Calu3 (cell line): ENCODE measurements around the gene TENM4. TPM values are rescaled to one million over a fixed set of nuclear protein-coding genes. Genes with fewer than 3 reads are reported as not detected.

Source experiments
- BruUV-seq: library from RNA; stranded (reverse); fragments of 400-500 nt; replicated peaks from 2 replicates; lab custom pipeline; 2021; lab: Mats Ljungman, UMichigan
- CTCF ChIA-PET: fragments of 300-600 bp; sonication (Branson Sonifier 250); formaldehyde crosslinking; loops from one replicate; lab custom pipeline; 2022; ENCODE audit warnings: antibody characterized with exemption; lab: Charles Lee
- DNase-seq: peaks from one replicate; pipeline ENCODE4 v3.0.0; 2022
- H3K27ac Mint-ChIP-seq: one replicate; pipeline ENCODE4 v1.8.0; 2022; ENCODE audit warnings: mixed read lengths; ENCODE audit not compliant: unreplicated experiment
- H3K27me3 Mint-ChIP-seq: one replicate; pipeline ENCODE4 v1.8.0; 2022; ENCODE audit warnings: mixed read lengths; ENCODE audit not compliant: unreplicated experiment
- H3K36me3 Mint-ChIP-seq: one replicate; pipeline ENCODE4 v1.8.0; 2022; ENCODE audit warnings: mild to moderate bottlenecking, moderate library complexity, mixed read lengths; ENCODE audit not compliant: insufficient read depth, unreplicated experiment
- H3K4me1 Mint-ChIP-seq: one replicate; pipeline ENCODE4 v1.8.0; 2022; ENCODE audit warnings: mild to moderate bottlenecking, low read depth, mixed read lengths; ENCODE audit not compliant: unreplicated experiment
- H3K4me3 Mint-ChIP-seq: one replicate; pipeline ENCODE4 v1.8.0; 2022; ENCODE audit warnings: mild to moderate bottlenecking, low read depth, moderate library complexity, mixed read lengths; ENCODE audit not compliant: unreplicated experiment
- H3K9me3 Mint-ChIP-seq: one replicate; pipeline ENCODE4 v1.8.0; 2022; ENCODE audit warnings: low read depth, mixed read lengths; ENCODE audit not compliant: unreplicated experiment
- intact Hi-C: fragments of 100-400 bp; cut with micrococcal nuclease; formaldehyde crosslinking; loops from one replicate; pipeline ENCODE4 v1.10.0; 2022; ENCODE audit not compliant: unreplicated experiment
- total RNA-seq: library from RNA; stranded (reverse); gene quantifications from 2 replicates; pipeline ENCODE4 v1.2.3, GENCODE V29; 2022
- TF ChIP-seq, protein P1 (sequence below): fragments of 200-600 bp; IDR thresholded peaks from one replicate; pipeline ENCODE4 v1.8.0; 2022; ENCODE audit warnings: antibody characterized with exemption; ENCODE audit not compliant: unreplicated experiment

The TENM4 gene
- total RNA-seq, 1 experiment from 2014 or later: not detected

DNA sequence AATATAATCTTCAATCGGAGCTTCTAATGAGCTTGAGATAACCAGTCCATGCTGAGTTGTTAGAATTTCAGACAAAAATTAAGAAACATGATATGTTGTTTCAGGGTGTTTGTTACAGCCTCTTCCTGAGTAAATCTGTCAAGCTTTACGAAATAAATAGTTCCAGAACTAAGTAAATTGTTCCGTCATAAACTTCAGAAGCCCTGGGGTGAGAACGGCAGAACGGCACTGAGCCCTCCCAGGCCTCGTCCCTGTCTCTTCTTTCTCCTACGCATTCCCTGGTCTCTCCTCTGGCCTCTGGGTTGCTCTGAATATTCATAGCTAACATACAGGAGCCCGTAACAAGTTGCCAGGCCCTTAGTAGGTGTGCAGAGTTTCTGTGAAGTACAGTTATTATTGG lies 475.4 kb downstream of the TENM4 start:
- Mint-ChIP-seq H3K9me3 (no peaks in the 10 kb centered on the region), H3K36me3 (no peaks in the 10 kb centered on the region), H3K27me3 (peaks cover 51% of the 10 kb centered on the region), H3K4me3 (no peak overlapping the region), H3K4me1 (peaks cover 8% of the 10 kb centered on the region), H3K27ac (no peak overlapping the region)
- intact Hi-C loops: no loop called here
- no peak for DNase-seq
- BruUV-seq: no TSS peak
- TF ChIP-seq, protein P1, sequence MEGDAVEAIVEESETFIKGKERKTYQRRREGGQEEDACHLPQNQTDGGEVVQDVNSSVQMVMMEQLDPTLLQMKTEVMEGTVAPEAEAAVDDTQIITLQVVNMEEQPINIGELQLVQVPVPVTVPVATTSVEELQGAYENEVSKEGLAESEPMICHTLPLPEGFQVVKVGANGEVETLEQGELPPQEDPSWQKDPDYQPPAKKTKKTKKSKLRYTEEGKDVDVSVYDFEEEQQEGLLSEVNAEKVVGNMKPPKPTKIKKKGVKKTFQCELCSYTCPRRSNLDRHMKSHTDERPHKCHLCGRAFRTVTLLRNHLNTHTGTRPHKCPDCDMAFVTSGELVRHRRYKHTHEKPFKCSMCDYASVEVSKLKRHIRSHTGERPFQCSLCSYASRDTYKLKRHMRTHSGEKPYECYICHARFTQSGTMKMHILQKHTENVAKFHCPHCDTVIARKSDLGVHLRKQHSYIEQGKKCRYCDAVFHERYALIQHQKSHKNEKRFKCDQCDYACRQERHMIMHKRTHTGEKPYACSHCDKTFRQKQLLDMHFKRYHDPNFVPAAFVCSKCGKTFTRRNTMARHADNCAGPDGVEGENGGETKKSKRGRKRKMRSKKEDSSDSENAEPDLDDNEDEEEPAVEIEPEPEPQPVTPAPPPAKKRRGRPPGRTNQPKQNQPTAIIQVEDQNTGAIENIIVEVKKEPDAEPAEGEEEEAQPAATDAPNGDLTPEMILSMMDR: no peak
- CTCF ChIA-PET: no interaction called here

DNA sequence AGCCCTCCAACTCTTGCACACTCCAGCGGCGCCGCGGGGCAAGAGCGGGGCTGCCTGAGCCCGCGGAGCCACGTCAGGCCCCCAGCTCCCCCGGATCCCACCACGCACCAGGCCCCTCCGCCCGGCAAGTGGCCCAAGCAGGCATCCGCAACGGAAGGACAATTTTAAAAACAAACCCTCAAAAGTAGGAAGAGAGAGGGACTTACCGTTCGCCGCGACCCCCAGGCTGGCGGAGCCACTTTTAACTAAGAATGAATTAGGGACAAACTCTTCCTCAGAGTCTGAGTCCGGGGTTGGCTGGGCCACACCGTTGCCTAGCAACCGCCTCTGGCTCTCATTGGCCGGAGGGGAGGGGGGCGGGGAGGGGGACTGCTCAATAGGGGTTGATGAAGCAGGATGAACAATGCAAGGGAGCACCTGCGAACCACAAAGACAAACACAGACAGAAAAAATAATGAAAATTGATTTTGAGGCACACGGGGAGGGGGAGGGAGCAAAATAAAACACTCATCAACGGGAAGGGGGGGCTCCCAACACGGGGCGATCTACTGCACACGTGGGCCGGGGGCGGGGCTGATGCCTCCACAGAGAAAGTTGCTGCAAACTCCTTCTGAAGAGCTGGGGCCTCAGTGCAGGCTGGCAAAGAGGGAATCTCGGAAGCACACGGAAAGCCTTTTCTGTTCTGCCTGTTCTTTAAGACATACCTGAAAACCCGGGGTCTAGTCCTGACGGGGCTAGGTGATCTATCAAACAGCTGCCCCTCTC lies 478.7 kb downstream of the TENM4 start:
- CTCF ChIA-PET: interaction anchor here (1.7 kb wide), 1 partner anchor 317 kb away, joined by 8 read pairs; no protein-coding TSS in a partner anchor
- Mint-ChIP-seq H3K27ac (no peak overlapping the region), H3K4me1 (peaks cover 8% of the 10 kb centered on the region), H3K36me3 (no peaks in the 10 kb centered on the region), H3K4me3 (no peak overlapping the region), H3K27me3 (peaks cover 25% of the 10 kb centered on the region), H3K9me3 (no peaks in the 10 kb centered on the region)
- no TSS peak for BruUV-seq
- DNase-seq: no peak
- TF ChIP-seq, protein P1: no peak
- intact Hi-C loops: loop anchor here (1.0 to 5.0 kb wide), 4 partner anchors 130 to 316 kb away; no protein-coding TSS in a partner anchor

DNA sequence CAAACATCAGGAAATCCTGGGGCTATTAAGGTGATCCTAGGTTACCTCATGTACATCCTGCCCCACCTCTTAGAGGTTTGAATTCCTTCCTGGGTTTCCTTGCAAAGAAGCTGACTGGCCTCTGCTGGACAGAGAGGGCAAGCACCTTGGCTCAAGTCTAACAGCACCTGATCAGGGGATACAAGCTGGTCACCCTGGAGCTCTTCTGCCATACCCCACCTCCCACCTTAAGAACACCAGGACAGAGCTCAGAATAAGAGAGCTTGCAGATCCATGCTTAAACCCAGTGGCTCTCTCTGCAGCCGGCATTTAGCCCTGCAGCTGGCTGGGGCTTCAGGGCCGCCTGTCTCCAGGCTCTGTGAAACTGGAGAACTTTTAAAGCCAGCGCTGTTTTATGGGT lies 479.6 kb downstream of the TENM4 start:
- H3K4me1 Mint-ChIP-seq: peaks cover 8% of the 10 kb centered on the region
- no peak overlapping the region for H3K4me3 Mint-ChIP-seq
- CTCF ChIA-PET: interaction anchor here (0.7 to 2.3 kb wide), 7 partner anchors 14 to 316 kb away, joined by 3 to 51 read pairs (median 9); no protein-coding TSS in a partner anchor
- H3K9me3 Mint-ChIP-seq: no peaks in the 10 kb centered on the region
- peak; percentile 62 for DNase-seq
- no peaks in the 10 kb centered on the region for H3K36me3 Mint-ChIP-seq
- BruUV-seq: no TSS peak
- H3K27ac Mint-ChIP-seq: no peak overlapping the region
- TF ChIP-seq, protein P1: peak; percentile 63
- intact Hi-C loops: loop anchor here (1.0 to 5.0 kb wide), 4 partner anchors 129 to 315 kb away; no protein-coding TSS in a partner anchor
- peaks cover 17% of the 10 kb centered on the region for H3K27me3 Mint-ChIP-seq

DNA sequence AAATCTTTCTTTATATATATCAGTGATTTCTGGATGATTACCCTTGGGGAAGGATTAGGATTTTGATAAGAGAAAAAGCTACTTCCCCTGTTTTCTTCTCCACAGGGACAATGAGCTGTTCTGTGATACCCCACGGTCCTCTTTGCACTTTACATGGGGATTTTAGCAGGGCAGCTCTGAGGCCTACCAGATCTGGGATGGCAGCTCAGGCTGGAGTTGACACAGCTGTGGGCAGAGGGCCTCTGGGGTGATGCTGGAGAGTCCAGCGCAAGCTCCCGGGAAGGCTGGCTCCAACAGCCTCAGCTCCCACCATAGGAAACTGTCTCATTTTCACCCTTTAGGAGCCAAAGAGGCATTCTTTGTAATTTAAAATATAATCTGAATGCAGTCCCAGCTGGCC lies 482.4 kb downstream of the TENM4 start:
- H3K9me3 Mint-ChIP-seq: no peaks in the 10 kb centered on the region
- intact Hi-C loops: no loop called here
- no peak for DNase-seq

More for the DNA sequence above, 482.4 kb downstream of the TENM4 start:
- TF ChIP-seq, protein P1: no peak
- no peak overlapping the region for H3K4me3 Mint-ChIP-seq
- H3K4me1 Mint-ChIP-seq: peaks cover 8% of the 10 kb centered on the region
- H3K27ac Mint-ChIP-seq: no peak overlapping the region
- H3K27me3 Mint-ChIP-seq: no peaks in the 10 kb centered on the region
- BruUV-seq: no TSS peak
- H3K36me3 Mint-ChIP-seq: no peaks in the 10 kb centered on the region
- CTCF ChIA-PET: interaction anchor here (1.0 to 1.1 kb wide), 2 partner anchors 8 to 11 kb away, joined by 3 to 4 read pairs; no protein-coding TSS in a partner anchor
